ENCODE measurements around the gene ITM2C. TPM values are rescaled to one million over a fixed set of nuclear protein-coding genes. Genes with fewer than 3 reads are reported as not detected.
A peak's percentile ranks its signal among the peaks of the same experiment; 100 is the strongest.

Gene ITM2C
- total RNA-seq, 3 donors from 2014 or later, result 1,048 to 2,192 (median 2,113) TPM

- peak; percentile 81 for ATAC-seq
- peak in 1 of 3 donors; percentile 59 for DNase-seq
- intact Hi-C loops (cut with DNase I, micrococcal nuclease), result no loop called here
These were observed 21.6 kb upstream of the ITM2C start for GRCh38 chr2:230843132-230843531.

GRCh38 chr2:230846360-230846759 is 18.4 kb upstream of the ITM2C start:
- no peak for TF ChIP-seq CTCF (IDR thresholded peaks at IDR 0.05)
- Histone ChIP-seq H3K4me3 (no peak overlapping the region), H3K36me3 (ENCODE audit: low read depth) (no peaks in the 10 kb centered on the region), H3K9me3 (no peaks in the 10 kb centered on the region), H3K4me1 (ENCODE audit: low read depth) (peaks cover 13% of the 10 kb centered on the region)
- no peak for DNase-seq
- ATAC-seq, result no peak
- intact Hi-C loops (cut with DNase I, micrococcal nuclease), result no loop called here

More at GRCh38 chr2:230843132-230843531, 21.6 kb upstream of the ITM2C start:
- no peaks in the 10 kb centered on the region for H3K36me3 ChIP-seq (ENCODE audit: low read depth)
- H3K4me1 ChIP-seq (ENCODE audit: low read depth), result peaks cover 13% of the 10 kb centered on the region
- TF ChIP-seq CTCF (IDR thresholded peaks at IDR 0.05), result no peak
- no peak overlapping the region for H3K4me3 ChIP-seq
- peaks cover 7% of the 10 kb centered on the region for H3K9me3 ChIP-seq

GRCh38 chr2:230847883-230848388 is 16.8 kb upstream of the ITM2C start:
- H3K36me3 ChIP-seq (ENCODE audit: low read depth), result no peaks in the 10 kb centered on the region
- ATAC-seq (peak; percentile 96), DNase-seq (peak; percentile 92 to 98 (median 96))
- peak; percentile 94 for TF ChIP-seq CTCF (IDR thresholded peaks at IDR 0.05)
- H3K4me3 ChIP-seq, result no peak overlapping the region
- no peaks in the 10 kb centered on the region for H3K9me3 ChIP-seq
- H3K4me1 ChIP-seq (ENCODE audit: low read depth), result peaks cover 3% of the 10 kb centered on the region
- intact Hi-C loops (cut with DNase I, micrococcal nuclease), result no loop called here

- peak; percentile 56 for TF ChIP-seq CTCF (IDR thresholded peaks at IDR 0.05)
- intact Hi-C loops (cut with DNase I, micrococcal nuclease), result loop anchor here (10.0 kb wide), 2 partner anchors 55 to 65 kb away; no protein-coding TSS in a partner anchor
- Histone ChIP-seq H3K9me3 (no peaks in the 10 kb centered on the region), H3K4me3 (no peak overlapping the region), H3K4me1 (ENCODE audit: low read depth) (no peaks in the 10 kb centered on the region), H3K36me3 (ENCODE audit: low read depth) (no peaks in the 10 kb centered on the region)
- peak; percentile 38 for ATAC-seq
- DNase-seq, result peak in 2 of 3 donors; percentile 69 to 72
These were observed 14.9 kb upstream of the ITM2C start for GRCh38 chr2:230849633-230850357.

GRCh38 chr2:230850358-230850658 is 14.4 kb upstream of the ITM2C start:
- intact Hi-C loops (cut with DNase I, micrococcal nuclease), result loop anchor here (10.0 kb wide), 2 partner anchors 54 to 64 kb away; no protein-coding TSS in a partner anchor
- no peak for ATAC-seq
- no peaks in the 10 kb centered on the region for H3K36me3 ChIP-seq (ENCODE audit: low read depth)
- no peaks in the 10 kb centered on the region for H3K9me3 ChIP-seq
- H3K4me3 ChIP-seq, result no peak overlapping the region
- no peak for TF ChIP-seq CTCF (IDR thresholded peaks at IDR 0.05)
- no peak for DNase-seq
- H3K4me1 ChIP-seq (ENCODE audit: low read depth), result no peaks in the 10 kb centered on the region

All from mucosa of descending colon (tissue), 3 donors.